OCI-LY1 (cell line): Measurements from ENCODE around the gene MPC2.
"Not testable (repeated sequence)": the region's sequence is repeated elsewhere in the genome, so short reads cannot be mapped to it uniquely, and the experiment has no call there.

Experiments used
- CTCF ChIP-seq: fragments of 200-600 bp; sonication (generic), shearing (Covaris generic); IDR thresholded peaks from 2 replicates; pipeline ENCODE4 v1.5.1; 2017; ENCODE audit warnings: mild to moderate bottlenecking, antibody characterized with exemption, low read length, moderate library complexity, mixed read lengths
- EZH2 ChIP-seq: fragments of 200-600 bp; sonication (generic), shearing (Covaris generic); IDR thresholded peaks from 2 replicates; pipeline ENCODE4 v1.8.0; 2017; ENCODE audit warnings: borderline replicate concordance, mixed run types, mild to moderate bottlenecking, antibody characterized with exemption, low read length, moderate library complexity, mixed read lengths

- not testable (repeated sequence) for TF ChIP-seq CTCF, EZH2
These were observed 49.7 kb downstream of the MPC2 start for GRCh38 chr1:167887187-167887586.
